Measurements from ENCODE around the gene OLFM1. TPM values are rescaled to one million over a fixed set of nuclear protein-coding genes. Genes with fewer than 3 reads are reported as not detected.

OLFM1 gene
- total and polyA plus RNA-seq, 2 donors (not counting 1 experiment from before 2014, with no cell fraction given): 0.07 TPM; not detected in 1

GRCh38 chr9:135073081-135073740 lies 14.3 kb upstream of the OLFM1 start:
- TF ChIP-seq EZH2 (IDR thresholded peaks at IDR 0.05; ENCODE audit: borderline replicate concordance, insufficient read depth, low read depth, low read length, poor library complexity, severe bottlenecking) (no peak), CTCF (IDR thresholded peaks at IDR 0.05) (no peak)
- no peak overlapping the region for H3K4me2 ChIP-seq (replicated peaks; ENCODE audit: low read depth, low read length, poor library complexity, severe bottlenecking)
- ATAC-seq (ENCODE audit: low read depth) (no peak), DNase-seq (no peak)
- ChIA-PET POLR2A (no interaction called here), CTCF (no interaction called here)
- 90% methylated on average over 11 of the region's 13 CpGs for WGBS (ENCODE audit: insufficient coverage)
- no peaks in the 10 kb centered on the region for H3K4me1 ChIP-seq (ENCODE audit: control insufficient read depth in 2 of 2, insufficient read depth in 2 of 2, low read length in 2 of 2)
- peaks cover 0 to 12% (median 0%) of the 10 kb centered on the region in 3 donors for H3K9me3 ChIP-seq (ENCODE audit: control extremely low read depth in 1 of 3, control insufficient read depth in 2 of 3, insufficient read depth in 1 of 3, low read length in 2 of 3)
- Mint-ChIP-seq H3K4me3 (no peak overlapping the region), H3K27ac (no peak overlapping the region), H3K27me3 (peaks cover 34% of the 10 kb centered on the region), H3K9me3 (ENCODE audit: insufficient read depth) (no peaks in the 10 kb centered on the region), H3K4me1 (no peaks in the 10 kb centered on the region)
- H3K27ac ChIP-seq (ENCODE audit: low read length in 2 of 2): no peak overlapping the region
- H2AFZ ChIP-seq (ENCODE audit: insufficient read depth, low read depth, low read length, poor library complexity, severe bottlenecking): no peak overlapping the region
- intact Hi-C loops (cut with micrococcal nuclease): no loop called here
- H3K36me3 ChIP-seq (replicated peaks in 1 of 2; ENCODE audit: control extremely low read depth in 1 of 2, control insufficient read depth in 1 of 2, extremely low read depth in 1 of 2, insufficient read depth in 2 of 2, low read length in 1 of 2): no peaks in the 10 kb centered on the region
- H4K20me1 ChIP-seq (ENCODE audit: control insufficient read depth, insufficient read depth, low read length, poor library complexity, severe bottlenecking): no peaks in the 10 kb centered on the region
- H3K4me3 ChIP-seq (ENCODE audit: control extremely low read depth in 1 of 5, extremely low read depth in 1 of 5, insufficient read depth in 1 of 5, low read depth in 2 of 5, low read length in 4 of 5): no peak overlapping the region
- peaks cover 0 to 26% (median under 1%) of the 10 kb centered on the region in 4 experiments for H3K27me3 ChIP-seq (replicated peaks in 1 of 4; ENCODE audit: control extremely low read depth in 1 of 4, control insufficient read depth in 3 of 4, insufficient read depth in 4 of 4, low read length in 3 of 4)
- H3K79me2 ChIP-seq (ENCODE audit: control insufficient read depth, insufficient read depth, low read length): no peaks in the 10 kb centered on the region
- no peak overlapping the region for H3K9ac ChIP-seq (ENCODE audit: low read length)

GRCh38 chr9:135073741-135074305 lies 13.6 kb upstream of the OLFM1 start:
- no peak for ATAC-seq (ENCODE audit: low read depth)
- H3K27me3 ChIP-seq (replicated peaks in 1 of 4; ENCODE audit: control extremely low read depth in 1 of 4, control insufficient read depth in 3 of 4, insufficient read depth in 4 of 4, low read length in 3 of 4): peaks cover 0 to 26% (median under 1%) of the 10 kb centered on the region in 4 experiments
- POLR2A ChIA-PET: no interaction called here

More at GRCh38 chr9:135073741-135074305, 13.6 kb upstream of the OLFM1 start:
- no peak overlapping the region for H3K27ac ChIP-seq (ENCODE audit: low read length in 2 of 2)
- H3K9me3 Mint-ChIP-seq (ENCODE audit: insufficient read depth): no peaks in the 10 kb centered on the region
- H3K36me3 ChIP-seq (replicated peaks in 1 of 2; ENCODE audit: control extremely low read depth in 1 of 2, control insufficient read depth in 1 of 2, extremely low read depth in 1 of 2, insufficient read depth in 2 of 2, low read length in 1 of 2): no peaks in the 10 kb centered on the region
- no peak overlapping the region for H3K27ac Mint-ChIP-seq
- no peaks in the 10 kb centered on the region for H3K4me1 ChIP-seq (ENCODE audit: control insufficient read depth in 2 of 2, insufficient read depth in 2 of 2, low read length in 2 of 2)
- H3K4me2 ChIP-seq (replicated peaks; ENCODE audit: low read depth, low read length, poor library complexity, severe bottlenecking): no peak overlapping the region
- intact Hi-C loops (cut with micrococcal nuclease): no loop called here
- no peak for DNase-seq
- H3K27me3 Mint-ChIP-seq: peaks cover 29% of the 10 kb centered on the region
- no peak overlapping the region for H2AFZ ChIP-seq (ENCODE audit: insufficient read depth, low read depth, low read length, poor library complexity, severe bottlenecking)
- H3K4me1 Mint-ChIP-seq: no peaks in the 10 kb centered on the region
- peaks cover 0 to 12% (median 0%) of the 10 kb centered on the region in 3 donors for H3K9me3 ChIP-seq (ENCODE audit: control extremely low read depth in 1 of 3, control insufficient read depth in 2 of 3, insufficient read depth in 1 of 3, low read length in 2 of 3)
- TF ChIP-seq EZH2 (IDR thresholded peaks at IDR 0.05; ENCODE audit: borderline replicate concordance, insufficient read depth, low read depth, low read length, poor library complexity, severe bottlenecking) (no peak), CTCF (IDR thresholded peaks at IDR 0.05) (no peak)
- no peaks in the 10 kb centered on the region for H4K20me1 ChIP-seq (ENCODE audit: control insufficient read depth, insufficient read depth, low read length, poor library complexity, severe bottlenecking)
- CTCF ChIA-PET: no interaction called here
- no peak overlapping the region for H3K9ac ChIP-seq (ENCODE audit: low read length)
- no peaks in the 10 kb centered on the region for H3K79me2 ChIP-seq (ENCODE audit: control insufficient read depth, insufficient read depth, low read length)
- H3K4me3 Mint-ChIP-seq: no peak overlapping the region
- 84% methylated on average over 7 of the region's 9 CpGs for WGBS (ENCODE audit: insufficient coverage)
- no peak overlapping the region for H3K4me3 ChIP-seq (ENCODE audit: control extremely low read depth in 1 of 5, extremely low read depth in 1 of 5, insufficient read depth in 1 of 5, low read depth in 2 of 5, low read length in 4 of 5)
